Cardiac septum (tissue), 1 donor: ENCODE measurements around the gene SLC22A23. TPM values are rescaled to one million over a fixed set of nuclear protein-coding genes. Genes with fewer than 3 reads are reported as not detected.

Source experiments
- DNase-seq: peaks from one replicate; pipeline ENCODE4 v3.0.0-alpha.2; 2020; ENCODE audit warnings: low spot score
- intact Hi-C: fragments of 100-400 bp; cut with DNase I; formaldehyde crosslinking; loops from one replicate; pipeline ENCODE4 v1.14.0; 2022
- total RNA-seq: library from RNA; stranded (reverse); fragmentation: NEBNext Ultra II Directional; extraction: Animal tissue kit (Norgen Biotek cat#: 25700); gene quantifications from one replicate; pipeline ENCODE4 v1.2.1, GENCODE V29; 2021
- donor health status: DM: no; HTN: no; CAD: no.

The SLC22A23 gene
- total RNA-seq, 1 donor from 2014 or later, result 3.2 TPM

DNA sequence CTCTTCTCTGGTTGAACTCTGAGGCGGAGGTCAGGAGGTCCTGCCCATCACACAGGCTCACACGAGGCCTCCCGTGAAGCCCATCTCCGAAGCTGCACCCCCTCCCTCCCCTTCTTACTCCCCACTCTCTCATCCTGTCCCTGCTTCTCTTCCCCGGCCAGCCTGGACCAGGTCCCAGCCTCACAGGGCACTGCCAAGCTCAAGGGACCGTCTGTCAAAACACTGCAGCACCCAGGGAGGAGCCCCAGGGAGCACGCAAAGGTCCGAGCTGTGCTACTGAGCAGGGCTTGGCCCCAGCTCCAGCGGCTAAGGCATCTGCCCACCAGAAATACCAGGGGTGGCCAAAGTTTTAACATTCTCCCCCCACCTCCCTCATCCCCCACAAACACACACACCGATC is 128.1 kb downstream of the SLC22A23 start:
- peak; percentile 82 for DNase-seq
- intact Hi-C loops, result no loop called here

DNA sequence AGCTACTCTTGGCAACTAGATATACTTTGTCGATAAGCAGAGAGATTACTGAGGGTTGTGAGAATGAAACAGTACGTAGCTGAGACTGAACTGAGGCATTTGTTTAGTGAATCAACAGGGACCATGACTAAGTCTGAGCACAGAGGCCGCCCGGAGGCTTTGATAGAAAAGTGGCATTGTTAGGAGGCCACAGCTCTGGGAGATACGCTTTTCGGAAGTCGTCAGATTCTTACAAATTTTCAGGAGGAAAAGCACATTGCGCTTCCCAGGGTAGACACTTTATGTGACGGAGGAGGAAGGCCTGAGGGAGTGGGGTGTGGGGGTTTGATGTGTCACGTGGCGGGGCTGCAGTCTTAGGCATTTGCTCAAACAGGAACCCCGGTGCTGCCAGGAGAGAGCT is 128.7 kb downstream of the SLC22A23 start:
- intact Hi-C loops, result no loop called here
- peak; percentile 22 for DNase-seq

DNA sequence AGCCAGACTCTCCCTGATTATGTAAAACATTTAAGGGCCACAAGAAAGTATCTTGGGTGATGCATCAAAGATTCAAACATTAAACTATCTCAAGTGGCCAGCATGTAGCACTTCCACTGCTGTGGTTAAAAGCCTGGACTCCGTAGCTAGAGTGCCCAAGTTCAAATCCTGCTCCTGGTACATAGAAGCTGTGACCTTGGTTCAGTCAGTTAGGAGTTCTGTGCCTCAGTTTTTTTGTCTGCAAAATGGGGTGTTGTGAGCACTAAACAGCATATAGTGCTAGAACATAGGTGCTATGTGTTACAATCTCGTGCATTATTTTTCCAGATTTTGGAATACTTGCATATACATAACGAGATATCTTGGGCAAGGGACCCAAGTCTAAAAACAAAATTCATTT is 129.4 kb downstream of the SLC22A23 start:
- intact Hi-C loops, result no loop called here
- DNase-seq, result no peak

DNA sequence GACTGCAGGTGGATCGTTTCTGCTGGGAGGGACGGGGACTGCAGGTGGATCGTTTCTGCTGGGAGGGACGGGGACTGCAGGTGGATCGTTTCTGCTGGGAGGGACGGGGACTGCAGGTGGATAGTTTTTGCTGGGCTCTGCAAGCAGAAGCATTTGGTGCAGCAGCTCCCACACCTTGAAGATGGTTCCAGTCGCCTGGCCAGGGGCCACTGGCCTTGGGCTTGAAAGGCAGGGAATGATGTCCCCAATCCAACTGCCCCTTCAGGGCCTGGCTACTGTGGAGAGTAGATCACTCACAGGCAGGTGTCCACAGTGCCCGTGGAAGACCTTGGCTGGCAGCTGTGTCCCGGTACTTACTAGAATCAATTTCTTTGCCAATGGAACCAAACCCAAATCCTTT is 129.9 kb downstream of the SLC22A23 start:
- peak; percentile 41 for DNase-seq
- intact Hi-C loops, result no loop called here

DNA sequence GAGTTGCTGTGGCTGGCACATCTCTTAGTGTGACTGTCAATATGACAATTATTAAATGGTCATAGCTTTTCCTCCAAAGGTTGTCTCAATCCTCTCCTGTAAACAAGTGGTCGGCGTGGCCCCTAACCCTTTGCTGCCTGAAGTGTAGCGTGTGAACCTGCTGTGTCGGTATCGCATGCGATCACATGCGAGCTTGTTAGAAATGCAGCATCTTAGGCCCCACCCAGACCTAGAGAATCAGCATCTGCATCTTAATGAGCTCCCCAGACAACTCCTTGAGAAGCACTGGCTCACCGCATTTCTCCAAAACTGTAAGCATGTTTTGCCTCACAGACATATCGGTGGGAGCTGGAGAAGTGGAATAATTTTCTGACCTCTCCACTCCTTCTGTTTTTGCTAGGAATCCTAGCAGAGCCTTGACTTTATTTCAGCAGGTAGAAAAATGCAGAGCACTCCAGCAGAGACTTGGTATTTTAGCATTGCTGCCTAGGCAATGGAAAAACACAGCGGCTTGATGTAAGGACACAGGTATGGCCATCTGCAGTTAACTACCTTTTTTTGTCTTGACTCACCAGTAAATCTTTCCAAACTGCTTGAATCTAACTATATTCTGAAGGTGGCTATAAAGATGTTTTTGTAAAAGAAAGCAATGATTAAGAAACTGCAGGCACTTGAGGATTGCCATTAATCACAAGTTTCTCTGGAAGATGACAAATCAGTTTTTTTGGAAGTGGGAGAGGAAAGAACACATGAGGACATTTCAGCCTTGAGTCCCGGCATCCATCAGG is 130.5 kb downstream of the SLC22A23 start:
- intact Hi-C loops, result no loop called here
- DNase-seq, result peak; percentile 59

DNA sequence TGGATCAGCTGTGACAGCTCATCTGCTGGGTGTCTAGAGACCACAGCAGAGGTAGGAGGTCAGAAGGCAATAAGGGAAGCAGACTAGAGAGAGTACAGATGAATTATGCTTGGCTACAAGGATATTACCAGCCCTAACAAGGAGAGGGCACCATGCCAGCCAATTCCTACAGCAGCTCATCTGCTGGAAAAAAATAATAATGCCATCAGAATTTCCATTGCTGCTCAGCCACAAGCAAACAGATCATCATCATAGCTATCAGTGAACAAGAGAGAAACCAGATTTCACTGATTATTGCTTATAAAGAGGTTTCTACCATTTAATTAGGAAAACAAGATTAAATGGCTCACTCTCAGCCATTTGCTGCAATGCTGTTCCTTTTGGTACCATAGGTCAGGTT is 131.6 kb downstream of the SLC22A23 start:
- intact Hi-C loops, result no loop called here
- peak; percentile 36 for DNase-seq

DNA sequence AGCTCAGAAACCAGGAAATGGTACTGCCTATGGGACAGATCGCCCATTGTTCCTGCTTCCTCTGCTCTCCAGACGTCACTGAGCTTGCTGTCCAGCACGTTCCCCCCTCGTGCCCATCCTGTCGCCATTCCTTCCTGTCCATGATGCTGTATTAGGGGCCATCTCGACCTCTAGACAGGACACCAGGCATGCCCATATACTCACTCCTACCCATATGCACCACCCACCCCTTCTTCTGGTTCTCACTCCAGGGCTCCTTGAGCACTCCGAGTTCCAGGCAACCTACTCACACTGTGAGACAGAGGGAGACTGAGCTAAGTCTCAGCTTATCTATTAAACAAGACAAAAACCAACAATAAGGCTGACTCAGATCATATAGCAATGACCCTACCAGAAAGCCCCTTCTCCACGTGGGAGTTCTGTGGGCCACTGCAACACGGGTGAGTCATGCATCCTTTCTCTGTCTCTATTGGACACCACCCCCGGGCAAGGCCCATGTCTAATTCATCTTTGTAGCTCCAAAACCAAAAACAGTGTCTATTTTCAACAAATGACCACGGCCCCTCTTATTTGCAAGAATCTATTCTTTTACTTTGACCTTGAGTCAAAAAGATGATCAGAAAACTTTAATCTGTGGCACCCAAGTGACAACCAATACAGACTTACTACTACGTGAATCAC is 132.4 kb downstream of the SLC22A23 start:
- DNase-seq, result peak; percentile 77
- intact Hi-C loops, result no loop called here

DNA sequence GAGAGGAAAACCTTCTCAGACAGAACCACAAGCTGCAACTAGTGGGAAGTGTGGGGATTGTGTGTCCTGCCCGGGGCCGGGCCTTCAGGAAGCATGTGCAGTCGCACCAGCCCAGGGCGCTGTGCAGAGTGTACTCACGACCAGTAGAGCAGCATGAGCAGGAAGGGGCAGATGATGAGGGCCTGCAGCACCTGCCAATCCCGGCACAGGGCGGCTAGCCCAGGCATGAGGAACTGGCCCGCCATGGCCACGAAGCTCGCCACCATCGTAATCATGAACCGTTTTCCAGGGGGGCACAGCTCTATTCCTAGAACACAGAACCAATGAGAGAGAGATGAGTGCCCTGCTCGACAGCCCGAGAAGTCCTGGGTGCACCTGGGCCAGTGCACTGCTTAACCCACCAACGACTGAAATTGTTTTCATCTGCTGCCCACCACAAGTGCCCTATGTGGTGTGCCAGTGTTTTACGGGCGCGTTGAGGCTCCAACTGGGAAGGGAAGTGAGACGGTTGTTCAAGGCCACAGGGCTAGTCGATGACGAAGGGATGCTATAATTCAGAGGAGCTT is 133.1 kb downstream of the SLC22A23 start:
- DNase-seq, result peak; percentile 49
- intact Hi-C loops, result no loop called here

DNA sequence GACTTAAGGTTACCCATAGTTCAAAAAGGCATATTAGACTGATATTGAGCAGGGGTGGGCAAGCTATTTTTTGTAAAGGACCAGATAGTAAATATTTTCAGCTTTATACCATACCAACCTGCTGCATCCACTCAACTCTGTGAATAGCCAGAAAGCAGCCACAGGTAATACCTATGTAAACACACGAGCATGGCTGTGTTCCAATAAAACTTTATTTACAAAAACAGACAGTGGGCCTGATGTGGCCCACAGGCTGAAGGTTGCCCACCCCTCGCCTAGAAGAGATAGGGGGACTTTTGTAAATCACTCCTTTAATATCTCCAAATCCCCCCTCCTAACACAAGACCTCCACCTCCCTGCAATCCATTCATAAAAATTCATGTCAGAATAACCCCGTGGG is 133.7 kb downstream of the SLC22A23 start:
- DNase-seq, result no peak
- intact Hi-C loops, result no loop called here

DNA sequence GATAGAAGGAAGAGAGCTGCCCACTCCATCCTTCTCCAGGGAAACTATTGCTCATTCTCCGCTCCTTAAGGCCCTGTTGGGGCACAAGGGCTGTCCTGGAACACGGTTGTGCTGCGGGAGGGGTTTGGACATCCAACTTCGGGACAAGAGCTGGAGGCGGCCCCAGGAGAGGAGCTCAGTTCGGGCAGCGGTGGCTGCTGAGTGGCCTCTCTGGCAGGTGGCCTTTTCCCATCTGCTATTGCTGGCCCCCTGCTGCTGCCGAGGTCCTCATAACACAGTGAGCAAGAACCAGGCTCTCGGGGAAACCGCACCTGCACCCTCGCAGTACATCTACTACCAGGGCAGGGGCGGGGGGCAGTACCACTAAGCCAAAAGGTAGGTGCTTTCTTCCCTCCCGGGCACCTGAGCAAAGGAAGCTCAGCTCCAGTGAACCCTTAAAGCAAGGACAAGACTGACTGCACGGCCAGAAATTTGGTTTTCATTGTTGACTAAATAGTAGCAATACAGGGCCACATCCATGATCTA is 134.4 kb downstream of the SLC22A23 start:
- intact Hi-C loops, result no loop called here
- peak; percentile 66 for DNase-seq

DNA sequence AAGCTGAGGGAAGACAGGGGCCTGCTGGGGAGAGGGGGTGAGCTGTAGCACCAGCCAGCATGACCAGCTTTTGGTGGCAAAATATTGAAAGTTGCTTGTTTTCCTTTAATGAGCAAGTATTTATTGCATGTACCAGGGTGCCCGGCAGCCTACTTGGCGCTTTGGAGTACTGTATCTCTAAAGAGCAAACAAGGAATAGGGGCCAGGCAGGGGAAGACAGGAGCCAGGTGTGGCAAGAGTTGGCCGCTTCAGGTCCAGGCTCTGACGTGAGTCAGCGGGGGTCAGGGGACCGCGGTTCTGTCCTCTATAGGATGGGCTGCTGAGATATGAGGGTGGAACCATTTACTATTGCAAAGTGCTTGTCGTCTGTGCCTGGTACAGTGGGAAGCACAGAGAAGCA is 135.0 kb downstream of the SLC22A23 start:
- intact Hi-C loops, result no loop called here

DNA sequence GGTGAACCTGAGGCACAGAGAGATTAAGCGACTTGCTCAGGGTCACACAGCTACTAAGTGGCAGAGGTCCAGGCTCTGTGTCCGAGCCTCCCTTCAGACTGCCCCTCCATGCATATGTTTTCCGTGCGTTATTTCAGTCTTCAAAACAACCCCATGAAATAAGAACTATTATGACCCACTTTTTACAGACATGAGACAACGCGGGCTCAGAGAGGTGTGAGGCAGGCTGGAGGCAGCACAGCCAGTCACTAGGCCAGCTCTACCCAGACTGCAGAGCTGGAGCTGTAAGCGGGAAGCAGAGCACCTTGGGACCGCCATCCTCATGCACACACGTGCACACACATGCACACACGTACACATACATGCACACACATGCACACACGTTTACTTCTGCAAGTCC is 135.8 kb downstream of the SLC22A23 start:
- DNase-seq, result peak; percentile 53
- intact Hi-C loops, result no loop called here

More for the DNA sequence above, 135.0 kb downstream of the SLC22A23 start:
- peak; percentile 50 for DNase-seq

DNA sequence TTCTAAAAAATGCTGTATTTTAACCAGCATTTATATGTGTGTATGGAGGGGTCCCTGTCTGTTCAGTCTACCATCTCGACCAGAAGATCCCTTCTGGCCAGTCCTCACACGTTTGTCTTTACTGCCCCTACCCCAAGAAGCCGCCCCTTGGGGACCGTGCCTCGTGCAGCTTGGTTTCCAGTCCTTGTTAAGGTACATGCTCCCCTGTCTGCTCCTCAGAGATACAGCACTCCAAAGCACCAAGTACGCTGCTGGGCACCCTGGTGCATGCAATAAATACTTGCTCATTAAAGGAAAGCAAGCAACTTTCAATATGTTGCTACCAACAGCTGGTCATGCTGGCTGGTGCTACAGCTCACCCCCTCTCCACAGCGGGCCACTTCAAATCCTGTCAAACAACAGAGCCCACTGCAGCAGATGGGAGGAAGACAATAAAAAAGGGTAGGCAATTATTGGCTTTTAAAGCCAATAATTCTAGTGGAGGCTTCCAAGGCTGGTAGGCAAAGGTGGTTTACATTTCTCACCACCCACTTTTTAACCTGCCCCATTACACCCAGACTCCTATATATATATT is 136.5 kb downstream of the SLC22A23 start:
- DNase-seq, result peak; percentile 67
- intact Hi-C loops, result no loop called here

DNA sequence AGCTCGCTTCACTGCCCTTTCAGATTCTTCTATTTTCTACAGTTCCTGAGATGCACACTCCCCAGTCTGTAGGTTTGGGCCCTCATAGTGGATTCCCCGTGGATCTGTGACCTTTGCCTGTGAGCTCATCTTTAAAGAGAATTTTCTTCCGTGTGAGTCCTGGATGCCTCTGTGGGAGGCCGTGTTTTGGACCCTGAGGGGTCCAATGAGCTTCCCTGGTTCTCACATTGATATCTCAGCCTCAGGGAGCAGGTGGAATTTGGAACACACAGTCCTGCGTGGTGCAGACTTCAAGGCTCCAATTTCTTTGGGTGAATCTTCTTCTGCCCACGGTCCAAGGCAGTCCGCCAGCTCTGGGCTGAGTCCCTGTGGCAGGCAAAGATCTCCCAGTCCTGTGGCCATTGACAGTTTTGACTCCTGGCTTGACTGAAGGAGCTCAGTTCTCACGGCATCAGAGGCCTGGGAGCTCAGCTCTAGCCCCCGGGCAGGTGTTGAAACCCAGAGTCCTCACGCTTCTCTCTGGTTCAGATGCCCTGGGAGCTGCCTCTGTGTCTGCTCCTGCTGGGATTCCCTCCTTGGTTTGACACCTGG is 137.1 kb downstream of the SLC22A23 start:
- DNase-seq, result peak; percentile 39
- intact Hi-C loops, result no loop called here

DNA sequence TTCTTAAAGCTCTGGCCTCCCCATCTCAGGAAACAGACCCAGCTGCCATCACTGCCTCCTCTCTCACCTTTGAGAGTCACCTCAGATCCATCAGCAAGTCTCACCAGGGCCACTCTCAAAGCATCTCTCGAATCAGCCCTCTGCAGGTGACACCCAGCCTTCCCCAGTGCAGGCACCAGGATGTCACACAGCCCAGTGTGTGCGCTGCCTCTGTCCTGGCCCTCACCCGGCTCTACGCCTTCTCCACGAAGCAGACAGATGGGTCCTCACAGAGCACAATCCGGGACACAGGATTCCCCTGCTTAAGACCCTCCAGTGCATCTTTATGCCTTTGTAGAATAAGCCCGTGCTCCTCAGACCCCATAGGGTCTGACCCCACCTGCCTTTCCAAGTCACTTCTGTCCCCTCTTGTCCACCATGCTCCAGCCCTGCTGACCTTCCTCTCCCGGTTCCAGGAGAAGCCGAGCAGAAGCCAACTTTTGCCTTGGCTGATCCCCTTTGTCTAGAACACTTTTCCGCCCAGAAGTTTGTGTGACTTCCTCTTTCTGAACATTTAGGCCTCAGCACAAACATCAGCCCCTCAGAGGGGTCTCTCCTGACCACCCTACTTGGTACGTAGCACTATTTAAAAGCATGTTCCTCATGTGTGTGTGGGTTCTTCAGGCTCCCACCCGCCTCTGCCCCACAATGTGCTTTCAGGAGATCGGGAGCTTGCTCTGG is 137.9 kb downstream of the SLC22A23 start:
- DNase-seq, result peak; percentile 41
- intact Hi-C loops, result no loop called here

DNA sequence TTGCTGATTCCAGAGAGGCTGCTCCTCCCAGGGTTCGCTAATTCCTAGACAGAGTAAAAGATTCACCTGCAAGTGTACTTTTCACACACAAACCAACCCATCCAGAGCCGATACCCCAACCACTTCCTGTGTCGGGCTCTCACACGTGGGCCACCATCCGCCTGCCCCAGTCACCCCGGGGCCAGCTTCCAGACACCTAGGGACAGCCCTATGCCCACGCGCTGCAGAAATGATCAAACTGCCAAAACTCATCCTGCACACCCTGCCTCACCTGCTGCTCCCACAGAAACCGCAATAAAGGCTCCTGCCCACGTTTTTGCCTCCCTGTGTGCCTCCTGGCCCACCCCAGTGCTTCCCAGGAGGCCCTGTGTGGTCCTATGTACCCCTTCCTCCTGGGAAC is 138.6 kb downstream of the SLC22A23 start:
- DNase-seq, result peak; percentile 53
- intact Hi-C loops, result no loop called here

DNA sequence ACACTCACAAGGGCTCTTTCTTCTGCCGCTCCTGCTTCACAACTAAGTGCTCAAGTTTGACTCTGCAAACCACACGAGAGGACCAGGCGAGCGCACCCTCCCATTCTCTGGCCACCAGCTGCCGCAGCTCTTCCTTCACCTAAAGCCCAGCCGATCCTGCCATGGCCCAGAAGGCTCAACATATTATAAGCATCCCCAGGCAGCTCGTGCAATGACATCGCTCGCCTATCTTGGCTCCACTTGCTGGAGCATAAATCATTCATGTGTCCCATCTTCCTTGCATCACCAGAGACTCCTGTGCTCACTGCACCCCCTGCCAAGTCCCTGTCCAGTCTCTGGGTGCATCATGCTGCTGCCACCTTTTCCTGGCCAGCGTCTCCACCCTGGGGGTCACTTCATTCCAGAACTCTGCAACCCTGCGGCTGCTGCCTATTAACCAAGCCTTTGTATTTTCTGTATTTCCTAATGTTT is 139.1 kb downstream of the SLC22A23 start:
- peak; percentile 47 for DNase-seq
- intact Hi-C loops, result no loop called here

DNA sequence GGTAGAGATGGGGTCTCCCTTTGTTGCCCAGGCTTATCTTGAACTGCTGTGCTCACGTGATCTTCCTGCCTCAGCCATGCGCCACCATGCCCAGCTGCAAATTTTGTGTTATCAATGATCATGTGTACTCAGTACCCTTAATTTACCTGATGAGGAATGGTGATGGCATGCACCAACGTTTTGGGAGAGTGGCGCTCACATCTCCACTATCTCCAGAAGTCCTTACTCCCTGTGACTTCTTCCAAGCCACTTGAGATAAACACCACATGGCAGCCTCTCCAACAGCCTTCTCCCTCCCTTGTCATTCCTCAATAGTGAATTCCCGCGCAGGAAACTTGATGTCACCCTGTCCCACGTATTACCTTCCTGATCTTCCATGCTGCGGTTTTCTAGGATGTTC is 140.0 kb downstream of the SLC22A23 start:
- intact Hi-C loops, result no loop called here
- DNase-seq, result no peak

DNA sequence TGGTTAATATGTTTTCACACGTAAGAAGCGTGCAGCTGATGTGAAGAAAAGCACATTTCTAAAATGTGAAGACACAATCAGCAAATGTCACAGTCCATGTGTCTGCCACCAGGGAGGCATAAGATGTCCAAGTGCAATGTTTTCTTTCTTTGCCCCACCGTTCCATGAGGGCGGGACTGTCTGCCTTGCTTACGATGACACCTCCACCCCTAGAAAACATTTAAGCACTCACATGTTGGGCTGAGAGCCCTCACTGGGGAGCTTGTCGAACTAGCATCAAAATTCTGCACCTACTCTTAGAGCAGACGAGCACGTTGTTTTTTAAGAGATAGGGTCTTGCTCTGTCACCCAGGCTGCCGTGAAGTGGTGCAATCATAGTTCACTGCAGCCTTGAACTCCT is 140.5 kb downstream of the SLC22A23 start:
- DNase-seq, result peak; percentile 33
- intact Hi-C loops, result no loop called here
